K562 (cell line): ENCODE results near the gene ZC3H18. TPM values are rescaled to one million over a fixed set of nuclear protein-coding genes. Genes with fewer than 3 reads are reported as not detected.

Source experiments
- ATAC-seq: fragments of 200-7000 bp; cut with Tn5 transposase; 3 replicates; pipeline ENCODE4 v1.9.1; 2020; ENCODE audit warnings: moderate library complexity
- BruUV-seq: library from RNA; stranded (reverse); fragments of 400-500 nt; replicated peaks from 2 replicates; lab custom pipeline; 2021; lab: Mats Ljungman, UMichigan
- CTCF ChIA-PET: fragments of 300-600 bp; formaldehyde crosslinking; extraction: SDS; loops from one replicate; lab custom pipeline; 2021; ENCODE audit warnings: low intra/inter-chr PET ratio; lab: Yijun Ruan, JAX
- POLR2A ChIA-PET: fragments of 300-600, 350-650 bp; sonication (Branson Sonifier 250); formaldehyde crosslinking; extraction: SDS; loops from one replicate; lab custom pipeline; 2021; ENCODE audit warnings: antibody characterized with exemption, inconsistent platforms; lab: Yijun Ruan, JAX
- DNase-seq, 4 experiments: peaks; one replicate each; pipeline versions ENCODE4 v3.0.0 to v3.0.0-alpha.2; 2011 to 2018; ENCODE audit warnings: low spot score in 3 of 4, mixed read lengths in 3 of 4; ENCODE audit errors: extremely low read depth in 1 of 4
- FAIRE-seq: peaks from 2 replicates; lab custom pipeline; 2011; peaks lifted over from hg19 to GRCh38; lab: Jason Lieb, UNC
- H2AFZ ChIP-seq: 2 replicates; pipeline ENCODE4 v1.6.0; 2011; ENCODE audit warnings: low read depth, low read length, control low read depth, inconsistent platforms
- H3K27ac ChIP-seq: fragments of 200-600 bp; 3 replicates; pipeline ENCODE4 v1.8.0; 2011; ENCODE audit warnings: low read depth, mild to moderate bottlenecking, control low read depth, inconsistent platforms, low read length, moderate library complexity, mixed read lengths; ENCODE audit errors: extremely low read depth
- H3K27me3 ChIP-seq, 2 experiments: fragments of 300-600 bp in 1 of 2; 2 replicates in 1 of 2; 3 replicates in 1 of 2; pipeline versions ENCODE4 v1.6.0 to v1.8.0; 2011; ENCODE audit warnings: inconsistent platforms in 2 of 2, low read length in 2 of 2, mild to moderate bottlenecking in 1 of 2, mixed read lengths in 1 of 2, moderate library complexity in 1 of 2; ENCODE audit not compliant: control insufficient read depth in 2 of 2, insufficient read depth in 2 of 2
- H3K36me3 ChIP-seq: fragments of 300-600 bp; 3 replicates; pipeline ENCODE4 v1.8.0; 2011; ENCODE audit warnings: mild to moderate bottlenecking, low read length, inconsistent platforms; ENCODE audit not compliant: control insufficient read depth, insufficient read depth
- H3K4me1 ChIP-seq, 2 experiments: fragments of 200-600 bp in 1 of 2; replicated peaks in 1 of 2; 2 replicates in 1 of 2; 3 replicates in 1 of 2; pipeline versions ENCODE4 v1.5.1 to v1.8.0; 2011; ENCODE audit warnings: inconsistent platforms in 2 of 2, low read length in 2 of 2, mild to moderate bottlenecking in 1 of 2, mixed read lengths in 1 of 2, moderate library complexity in 1 of 2; ENCODE audit not compliant: control insufficient read depth in 2 of 2, insufficient read depth in 2 of 2
- H3K4me2 ChIP-seq: 2 replicates; pipeline ENCODE4 v1.6.1; 2011; ENCODE audit warnings: low read length, control low read depth, inconsistent platforms, mixed read lengths; ENCODE audit not compliant: insufficient read depth
- H3K4me3 ChIP-seq: fragments of 200-600 bp; sonication (generic), shearing (Covaris generic); 2 replicates; pipeline ENCODE4 v1.5.1; 2016; ENCODE audit warnings: control low read depth, inconsistent platforms
- H3K79me2 ChIP-seq: fragments of 200-600 bp; 3 replicates; pipeline ENCODE4 v1.8.0; 2011; ENCODE audit warnings: low read length, inconsistent platforms; ENCODE audit not compliant: control insufficient read depth, insufficient read depth
- H3K9ac ChIP-seq, 2 experiments: 2 replicates each; pipeline versions ENCODE4 v1.6.0 to v1.6.1; 2011; ENCODE audit warnings: low read depth in 2 of 2, low read length in 2 of 2, control low read depth in 1 of 2, inconsistent platforms in 1 of 2, mild to moderate bottlenecking in 1 of 2, mixed read lengths in 1 of 2; ENCODE audit not compliant: insufficient read depth in 1 of 2
- H3K9me1 ChIP-seq: one replicate; pipeline ENCODE4 v1.6.0; 2011; ENCODE audit warnings: inconsistent platforms, mild to moderate bottlenecking, low read length, moderate library complexity; ENCODE audit not compliant: control insufficient read depth, insufficient read depth
- H3K9me3 ChIP-seq: replicated peaks from 2 replicates; pipeline ENCODE4 v1.5.1; 2011; ENCODE audit warnings: low read depth, low read length, inconsistent platforms; ENCODE audit not compliant: control insufficient read depth, insufficient read depth
- H4K20me1 ChIP-seq: replicated peaks from 2 replicates; pipeline ENCODE4 v1.6.1; 2011; ENCODE audit warnings: low read length, inconsistent platforms, mixed read lengths; ENCODE audit not compliant: control insufficient read depth, insufficient read depth
- CTCF ChIP-seq, 3 experiments: IDR thresholded peaks in 2 of 3; conservative IDR thresholded peaks in 1 of 3; 2 replicates each; pipeline ENCODE4 v1.5.1; 2011 to 2012; ENCODE audit warnings: low read length in 3 of 3, mild to moderate bottlenecking in 3 of 3, control low read depth in 2 of 3, improper control_type of control experiment in 1 of 3, inconsistent platforms in 1 of 3, low read depth in 1 of 3, mixed read lengths in 1 of 3, moderate library complexity in 1 of 3; ENCODE audit not compliant: insufficient read depth in 2 of 3
- EP400 ChIP-seq: fragments of 450-650 bp; IDR thresholded peaks from 2 replicates; pipeline ENCODE4 v1.6.1; 2017; ENCODE audit warnings: antibody characterized with exemption, mild to moderate bottlenecking, moderate library complexity
- ESRRB ChIP-seq: fragments of 250-450 bp; sonication (Bioruptor Pico); IDR thresholded peaks from 2 replicates; pipeline ENCODE4 v1.5.0; 2020; ENCODE audit warnings: mild to moderate bottlenecking, moderate library complexity, borderline replicate concordance
- NCOA2 ChIP-seq, 2 experiments: fragments of 450-650 bp; IDR thresholded peaks; 2 replicates each; pipeline ENCODE4 v1.6.1; 2018; ENCODE audit warnings: mild to moderate bottlenecking in 2 of 2, moderate library complexity in 1 of 2; ENCODE audit not compliant: partially characterized antibody in 2 of 2
- POLR2G ChIP-seq: fragments of 200-400 bp; formaldehyde crosslinking; IDR thresholded peaks from 2 replicates; pipeline ENCODE4 v1.6.1; 2017; ENCODE audit warnings: low read depth, mild to moderate bottlenecking, antibody characterized with exemption, low read length, moderate library complexity
- XRCC5 ChIP-seq: fragments of 200-400 bp; formaldehyde crosslinking; IDR thresholded peaks from 2 replicates; pipeline ENCODE4 v1.6.1; 2017; ENCODE audit warnings: low read depth, mild to moderate bottlenecking, low read length
- ZBTB11 ChIP-seq, 3 experiments: fragments of 200-800 bp in 1 of 3; fragments of 250-450 bp in 1 of 3; fragments of 450-650 bp in 1 of 3; sonication (Bioruptor Pico) in 1 of 3; sonication (Bioruptor generic) in 1 of 3; formaldehyde crosslinking in 1 of 3; IDR thresholded peaks; 2 replicates each; pipeline versions ENCODE4 v1.6.1 to v1.8.0; 2016 to 2022; ENCODE audit warnings: mild to moderate bottlenecking in 2 of 3, missing genetic modification characterization in 2 of 3, missing compliant biosample characterization in 1 of 3, moderate library complexity in 1 of 3
- WGBS: fragments of 100-300 bp; shearing (Covaris generic); methylation state at CpG from one replicate; pipeline ENCODE4 v1.1.6; 2016; ENCODE audit warnings: low coverage, mixed read lengths; ENCODE audit not compliant: insufficient coverage; ENCODE audit errors: missing lambda C conversion rate; 5-methylcytosine and 5-hydroxymethylcytosine counted together
- in situ Hi-C: fragments of 300-500 bp; cut with MboI; formaldehyde crosslinking; loops from 4 replicates; pipeline ENCODE4 v1.15.0; 2018; ENCODE audit warnings: inconsistent platforms, mixed read lengths
- intact Hi-C: fragments of 100-400 bp; cut with micrococcal nuclease; formaldehyde crosslinking; loops from 2 replicates; pipeline ENCODE4 v1.14.2; 2022
- polyA plus RNA-seq, 8 experiments: library from polyadenylated mRNA; depleted of rRNA in 4 of 8; stranded (reverse) in 5 of 8; unstranded in 3 of 8; fragments of >200 nt; fragmentation: Nextera tagmentation in 2 of 8; fragmentation: Illumina TruSeq in 1 of 8; extraction: Ambion mirVana in 2 of 8; extraction: Trizol in 1 of 8; gene quantifications; 2 replicates each; pipeline versions ENCODE4 v1.2.1 to v1.2.3, GENCODE V29; 2011 to 2014; ENCODE audit warnings: inconsistent platforms in 1 of 8, missing spikeins in 1 of 8
- total RNA-seq, 7 experiments: library from RNA; depleted of rRNA in 6 of 7; stranded (reverse); fragments of >200 nt in 6 of 7; fragmentation: Illumina TruSeq in 2 of 7; extraction: Trizol in 2 of 7; gene quantifications; 2 replicates each; pipeline versions ENCODE4 v1.2.1 to v1.2.3, GENCODE V29; 2011 to 2021; ENCODE audit warnings: low replicate concordance in 1 of 7

ZC3H18 gene
- total and polyA plus RNA-seq, 9 of the 15 experiments (the other 6 are each of a cell fraction or from before 2014, with no cell fraction given) = 1.7 to 88.7 (median 26.9) TPM

- Histone ChIP-seq H4K20me1 (0 out of 2 replicates have a peak, but pooled peaks cover 6% of the 10 kb centered on the region), H3K79me2 (no peaks in the 10 kb centered on the region), H3K4me3 (no peak overlapping the region), H3K9me1 (no peaks in the 10 kb centered on the region), H3K27ac (peak overlapping the region; percentile 73), H3K9me3 (no peaks in the 10 kb centered on the region), H2AFZ (peak overlapping the region; percentile 61; the same call in 1 of the 2 replicates), H3K36me3 (peaks cover 97% of the 10 kb centered on the region), H3K27me3 (no peaks in the 10 kb centered on the region), H3K4me1 (peaks cover 10 to 50% of the 10 kb centered on the region in 2 experiments; a peak in 4 of 5 replicates), H3K9ac (peak overlapping the region; percentile 38 to 65; a peak in 3 of 4 replicates), H3K4me2 (peak overlapping the region; percentile 24; the same call in 1 of the 2 replicates)
- POLR2A ChIA-PET = interaction anchor here (0.5 to 2.3 kb wide), 2 partner anchors 11 to 1352 kb away, joined by 3 to 12 read pairs; partner anchors contain the start of gene IL17C
- FAIRE-seq = no peak
- CTCF ChIA-PET = interaction anchor here (0.5 kb wide), 1 partner anchor 123 kb away, joined by 3 read pairs; no protein-coding TSS in a partner anchor
- no peak for DNase-seq
- BruUV-seq = no TSS peak
- TF ChIP-seq NCOA2 (IDR thresholded peaks at IDR 0.05; ENCODE audit: partially characterized antibody in 2 of 2) (no peak), POLR2G (peak; percentile 41; the same call in 1 of the 2 replicates), CTCF (IDR thresholded peaks at IDR 0.05 in 2 of 3, conservative IDR thresholded peaks at IDR 0.05 in 1 of 3; ENCODE audit: insufficient read depth in 2 of 3, low read depth in 1 of 3, low read length in 3 of 3) (peak in 1 of 3 experiments; percentile 12; a peak in 1 of 6 replicates), XRCC5 (no peak), ESRRB (CRISPR knock-in tag) (no peak), ZBTB11 (CRISPR knock-in tag; IDR thresholded peaks at IDR 0.05) (0 out of 6 replicates have a peak, but pooled peaks of 1 of the 3 experiments have one; percentile 17), EP400 (no peak)
- WGBS = 96% methylated on average over 27 of the region's 27 CpGs
- ATAC-seq = no peak
- intact Hi-C loops = loop anchor here (5.0 kb wide), 1 partner anchor 60 kb away; the partner anchor contains the start of gene SNAI3
- in situ Hi-C loops = no loop called here
Measured at GRCh38 chr16:88627531-88628411, 57.6 kb downstream of the ZC3H18 start.
